B cell (primary cell): ENCODE results near the gene PLD5. TPM values are rescaled to one million over a fixed set of nuclear protein-coding genes. Genes with fewer than 3 reads are reported as not detected.
"Not testable (repeated sequence)": the region's sequence is repeated elsewhere in the genome, so short reads cannot be mapped to it uniquely, and the experiment has no call there.

Experiments
- ATAC-seq: fragments of 200-7000 bp; cut with Tn5 transposase; one replicate; pipeline ENCODE4 v1.10.0; 2021; ENCODE audit warnings: low read depth, mild to moderate bottlenecking, moderate number of reproducible peaks, moderate library complexity
- CTCF ChIA-PET: fragments of 350-600 bp; sonication (Branson Sonifier 250); formaldehyde crosslinking; loops from one replicate; lab custom pipeline; 2021; ENCODE audit warnings: antibody characterized with exemption, inconsistent platforms; lab: Charles Lee
- POLR2A ChIA-PET: fragments of 350-600 bp; sonication (Branson Sonifier 250); formaldehyde crosslinking; loops from one replicate; lab custom pipeline; 2021; ENCODE audit warnings: antibody characterized with exemption; lab: Charles Lee
- DNase-seq: peaks from one replicate; pipeline ENCODE4 v3.0.0; 2013
- H2AFZ ChIP-seq: 2 replicates; pipeline ENCODE4 v1.6.1; 2012; ENCODE audit warnings: mild to moderate bottlenecking, low read depth, low read length; ENCODE audit not compliant: insufficient read depth, poor library complexity, severe bottlenecking
- H3K27ac ChIP-seq, 2 donors: 1 replicate in 1 of 2; 2 replicates in 1 of 2; pipeline ENCODE4 v1.5.1; 2012 to 2013; ENCODE audit warnings: low read length in 2 of 2, mild to moderate bottlenecking in 2 of 2, moderate library complexity in 1 of 2
- H3K27me3 ChIP-seq, 4 experiments: fragments of 200-600 bp in 1 of 4; sonication (generic) in 1 of 4; replicated peaks in 1 of 4; 1 replicate in 2 of 4; 2 replicates in 2 of 4; pipeline versions ENCODE4 v1.6.1 to v1.7.0; 2013 to 2016; ENCODE audit warnings: low read length in 3 of 4, mild to moderate bottlenecking in 2 of 4, mixed read lengths in 1 of 4, moderate library complexity in 1 of 4; ENCODE audit not compliant: insufficient read depth in 4 of 4, control insufficient read depth in 3 of 4; ENCODE audit errors: control extremely low read depth in 1 of 4
- H3K36me3 ChIP-seq, 2 experiments: replicated peaks in 1 of 2; 1 replicate in 1 of 2; 2 replicates in 1 of 2; pipeline versions ENCODE4 v1.6.1 to v1.7.1; 2013; ENCODE audit warnings: low read length in 1 of 2; ENCODE audit not compliant: insufficient read depth in 2 of 2, control insufficient read depth in 1 of 2; ENCODE audit errors: control extremely low read depth in 1 of 2, extremely low read depth in 1 of 2
- H3K4me1 ChIP-seq, 2 donors: fragments of 200-600 bp in 1 of 2; sonication (generic) in 1 of 2; 1 replicate in 1 of 2; 2 replicates in 1 of 2; pipeline versions ENCODE4 v1.5.1 to v1.6.1; 2013 to 2017; ENCODE audit warnings: low read length in 2 of 2; ENCODE audit not compliant: control insufficient read depth in 2 of 2, insufficient read depth in 2 of 2
- H3K4me2 ChIP-seq: replicated peaks from 2 replicates; pipeline ENCODE3; 2012; ENCODE audit warnings: mild to moderate bottlenecking, low read depth, low read length; ENCODE audit not compliant: poor library complexity, severe bottlenecking
- H3K4me3 ChIP-seq, 5 experiments: fragments of 200-600 bp in 1 of 5; sonication (generic) in 1 of 5; 1 replicate in 3 of 5; 2 replicates in 2 of 5; pipeline versions ENCODE4 v1.5.1 to v1.7.0; 2011 to 2016; ENCODE audit warnings: low read length in 4 of 5, mild to moderate bottlenecking in 4 of 5, low read depth in 2 of 5, control low read depth in 1 of 5, moderate library complexity in 1 of 5; ENCODE audit not compliant: insufficient read depth in 1 of 5; ENCODE audit errors: control extremely low read depth in 1 of 5, extremely low read depth in 1 of 5
- H3K79me2 ChIP-seq: fragments of 200-600 bp; sonication (generic); one replicate; pipeline ENCODE4 v1.6.0; 2016; ENCODE audit warnings: low read length; ENCODE audit not compliant: control insufficient read depth, insufficient read depth
- H3K9ac ChIP-seq: fragments of 200-600 bp; sonication (generic); 2 replicates; pipeline ENCODE4 v1.6.1; 2017; ENCODE audit warnings: mild to moderate bottlenecking, low read length, moderate library complexity
- H3K9me3 ChIP-seq, 3 donors: one replicate each; pipeline versions ENCODE4 v1.6.1 to v1.7.1; 2013; ENCODE audit warnings: low read length in 2 of 3; ENCODE audit not compliant: control insufficient read depth in 2 of 3, insufficient read depth in 1 of 3; ENCODE audit errors: control extremely low read depth in 1 of 3
- H4K20me1 ChIP-seq: 2 replicates; pipeline ENCODE4 v1.6.0; 2012; ENCODE audit warnings: mild to moderate bottlenecking, low read length; ENCODE audit not compliant: insufficient read depth, control insufficient read depth, poor library complexity, severe bottlenecking
- H3K27ac Mint-ChIP-seq: one replicate; pipeline ENCODE4 v1.8.0; 2021; ENCODE audit warnings: mixed read lengths
- H3K27me3 Mint-ChIP-seq: one replicate; pipeline ENCODE4 v1.8.0; 2021; ENCODE audit warnings: mixed read lengths
- H3K4me1 Mint-ChIP-seq: one replicate; pipeline ENCODE4 v1.8.0; 2021; ENCODE audit warnings: mixed read lengths
- H3K4me3 Mint-ChIP-seq: one replicate; pipeline ENCODE4 v1.8.0; 2021; ENCODE audit warnings: mixed read lengths
- H3K9me3 Mint-ChIP-seq: one replicate; pipeline ENCODE4 v1.8.0; 2022; ENCODE audit warnings: mixed read lengths; ENCODE audit not compliant: insufficient read depth
- WGBS: methylation state at CpG from one replicate; pipeline ENCODE4 v1.1.5; 2013; ENCODE audit warnings: missing lambda C conversion rate; ENCODE audit not compliant: insufficient coverage; 5-methylcytosine and 5-hydroxymethylcytosine counted together
- intact Hi-C: fragments of 100-400 bp; cut with micrococcal nuclease; formaldehyde crosslinking; loops from one replicate; pipeline ENCODE4 v1.10.0; 2022
- polyA plus RNA-seq: library from polyadenylated mRNA; depleted of rRNA; stranded (reverse); fragments of >200 nt; gene quantifications from 2 replicates; pipeline ENCODE4 v1.2.3, GENCODE V29; 2012
- total RNA-seq, 2 donors: library from RNA; stranded (reverse); fragments of 120-200 nt in 1 of 2; gene quantifications; 1 replicate in 1 of 2; 2 replicates in 1 of 2; pipeline versions ENCODE4 v1.2.3 to v1.2.4, GENCODE V29; 2013 to 2022

Gene PLD5
- total and polyA plus RNA-seq, 2 donors (not counting 1 experiment from before 2014, with no cell fraction given), result 0.37 to 1.9 TPM

DNA sequence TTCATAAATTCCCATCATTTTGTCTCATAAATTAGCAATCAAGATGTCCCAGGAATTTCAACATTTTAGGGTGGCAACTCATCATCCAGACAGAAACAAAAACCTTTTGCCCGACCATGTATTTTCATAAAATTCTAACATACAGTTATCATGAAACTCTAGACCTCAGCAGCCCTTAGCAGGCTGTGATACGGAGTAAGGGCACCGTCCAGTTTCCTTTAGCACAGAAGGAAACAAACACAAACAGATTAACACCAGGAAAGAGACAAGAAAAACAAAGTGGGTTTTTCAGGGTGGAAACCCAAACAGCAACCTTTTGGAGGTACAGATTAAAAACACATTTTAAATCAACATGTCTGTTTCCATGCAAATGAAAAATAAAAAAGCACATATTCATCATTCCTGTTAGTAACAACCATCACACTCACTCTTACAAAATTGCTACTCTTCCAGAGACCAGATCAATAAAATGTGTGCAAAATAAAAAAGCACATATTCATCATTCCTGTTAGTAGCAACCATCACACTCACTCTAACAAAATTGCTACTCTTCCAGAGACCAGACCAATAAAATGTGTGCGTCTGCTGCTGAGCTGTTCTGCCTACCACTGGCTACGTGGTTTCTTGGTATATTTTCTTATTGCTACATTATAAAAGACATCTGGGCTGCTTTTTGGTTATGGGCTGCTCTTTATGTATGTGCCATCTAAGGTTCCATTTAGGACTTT, 241.6 kb downstream of the PLD5 start:
- H3K4me3 Mint-ChIP-seq, H3K9ac ChIP-seq, H3K9me3 ChIP-seq, H3K4me3 ChIP-seq, H3K27me3 ChIP-seq, H4K20me1 ChIP-seq, H3K36me3 ChIP-seq, POLR2A ChIA-PET, intact Hi-C loops, H3K4me1 ChIP-seq, H3K4me1 Mint-ChIP-seq, H3K4me2 ChIP-seq, DNase-seq, H2AFZ ChIP-seq, H3K79me2 ChIP-seq, H3K9me3 Mint-ChIP-seq, H3K27me3 Mint-ChIP-seq, ATAC-seq, H3K27ac ChIP-seq, H3K27ac Mint-ChIP-seq, CTCF ChIA-PET: not testable (repeated sequence)
- WGBS, result no CpG with 5 or more reads among the region's 5 CpGs

DNA sequence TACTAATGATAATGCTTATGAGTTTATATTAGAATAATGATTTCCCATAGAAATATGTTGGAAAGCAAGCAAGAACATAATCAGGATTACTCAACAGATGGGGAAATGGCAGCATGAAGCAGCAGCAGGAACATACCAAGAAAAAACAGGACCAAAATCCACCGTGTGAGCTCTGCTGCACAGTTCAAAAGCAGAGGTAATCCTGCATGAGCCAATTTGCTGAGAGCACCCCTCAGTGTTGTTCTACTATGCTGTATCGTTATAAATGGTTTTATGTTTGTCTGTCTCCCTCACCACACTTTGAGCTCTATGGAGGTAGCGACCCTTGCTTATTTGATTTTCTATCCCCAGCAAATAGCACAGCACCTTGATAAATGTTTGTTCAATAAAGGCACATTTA, 246.1 kb downstream of the PLD5 start:
- H3K36me3 ChIP-seq, H3K9me3 ChIP-seq, POLR2A ChIA-PET, H3K27me3 Mint-ChIP-seq, H3K4me1 ChIP-seq, H3K4me3 ChIP-seq, H3K4me2 ChIP-seq, H3K4me3 Mint-ChIP-seq, H3K9me3 Mint-ChIP-seq, H2AFZ ChIP-seq, H3K4me1 Mint-ChIP-seq, CTCF ChIA-PET, H4K20me1 ChIP-seq, H3K9ac ChIP-seq, H3K27ac Mint-ChIP-seq, intact Hi-C loops, H3K27me3 ChIP-seq, ATAC-seq, H3K27ac ChIP-seq, H3K79me2 ChIP-seq, DNase-seq: not testable (repeated sequence)
- 60% methylated on average over 1 of the region's 3 CpGs for WGBS

DNA sequence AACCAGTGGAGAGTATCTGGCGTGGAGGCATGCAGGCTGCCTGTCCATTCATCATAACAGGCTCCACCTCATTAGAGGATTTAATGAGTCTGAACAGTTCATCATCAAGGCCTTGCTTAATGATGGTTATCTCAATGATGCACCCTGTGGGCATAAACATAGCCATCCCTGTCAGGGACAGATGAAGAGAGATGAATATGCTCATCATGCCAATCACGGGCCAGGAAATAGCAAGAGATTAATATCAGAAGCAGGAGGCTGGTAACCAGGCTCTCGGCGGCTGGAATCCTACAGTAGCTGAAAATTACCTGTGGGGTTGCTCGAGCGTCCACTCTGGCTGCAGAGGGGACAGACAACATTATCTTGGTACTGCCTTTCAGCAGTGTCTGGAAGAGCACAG, 247.7 kb downstream of the PLD5 start:
- H3K9ac ChIP-seq, H3K9me3 ChIP-seq, H3K27ac Mint-ChIP-seq, H3K9me3 Mint-ChIP-seq, DNase-seq, intact Hi-C loops, H4K20me1 ChIP-seq, H3K4me1 ChIP-seq, H3K27me3 Mint-ChIP-seq, H3K4me3 ChIP-seq, H3K36me3 ChIP-seq, H2AFZ ChIP-seq, H3K4me3 Mint-ChIP-seq, ATAC-seq, H3K79me2 ChIP-seq, H3K4me1 Mint-ChIP-seq, H3K27ac ChIP-seq, POLR2A ChIA-PET, H3K4me2 ChIP-seq, CTCF ChIA-PET, H3K27me3 ChIP-seq: not testable (repeated sequence)
- 87% methylated on average over 6 of the region's 6 CpGs for whole genome bisulfite sequencing

DNA sequence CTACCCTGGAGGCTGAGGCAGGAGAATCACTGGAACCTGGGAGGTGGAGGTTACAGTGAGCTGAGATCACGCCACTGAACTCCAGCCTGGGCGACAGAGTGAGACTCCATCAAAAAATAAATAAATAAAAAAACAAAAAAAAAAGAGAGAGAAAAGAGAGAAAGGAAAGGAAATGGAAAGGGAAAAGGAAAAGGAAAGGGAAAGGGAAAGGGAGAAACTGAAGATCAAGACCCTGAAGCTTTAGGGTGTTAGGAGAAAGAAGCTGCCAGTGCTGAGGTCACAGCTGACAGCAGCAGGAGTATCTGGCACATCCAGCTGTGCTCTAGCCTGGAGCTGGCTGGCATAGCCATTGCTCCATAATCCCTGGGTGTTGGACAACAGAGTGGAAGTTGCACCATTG, 257.5 kb downstream of the PLD5 start:
- WGBS, result no CpG with 5 or more reads among the region's 2 CpGs
- H2AFZ ChIP-seq, intact Hi-C loops, H3K27ac Mint-ChIP-seq, H3K27ac ChIP-seq, H3K79me2 ChIP-seq, ATAC-seq, H3K4me3 Mint-ChIP-seq, H3K9me3 Mint-ChIP-seq, H3K27me3 ChIP-seq, POLR2A ChIA-PET, H3K27me3 Mint-ChIP-seq, H3K4me1 ChIP-seq, H3K9me3 ChIP-seq, H3K36me3 ChIP-seq, H3K4me1 Mint-ChIP-seq, H4K20me1 ChIP-seq, H3K4me2 ChIP-seq, CTCF ChIA-PET, H3K9ac ChIP-seq, H3K4me3 ChIP-seq, DNase-seq: not testable (repeated sequence)
